Fibroblast of lung (primary cell): ENCODE measurements around the gene ANKRD6. TPM values are rescaled to one million over a fixed set of nuclear protein-coding genes. Genes with fewer than 3 reads are reported as not detected.

Experiments used
- DNase-seq, 2 donors: peaks; one replicate each; pipeline versions ENCODE4 v3.0.0 to v3.0.0-alpha.2; 2010; ENCODE audit warnings: low read depth in 2 of 2
- H2AFZ ChIP-seq: 2 replicates; pipeline ENCODE4 v1.5.1; 2012; ENCODE audit warnings: low read length, control low read depth, inconsistent platforms
- H3K27ac ChIP-seq: 2 replicates; pipeline ENCODE4 v1.5.1; 2011; ENCODE audit warnings: low read length, control low read depth; ENCODE audit not compliant: insufficient read depth
- H3K27me3 ChIP-seq: 2 replicates; pipeline ENCODE4 v1.5.1; 2011; ENCODE audit warnings: mild to moderate bottlenecking, low read length; ENCODE audit not compliant: control insufficient read depth, insufficient read depth
- H3K36me3 ChIP-seq: 2 replicates; pipeline ENCODE4 v1.5.1; 2011; ENCODE audit warnings: low read length; ENCODE audit not compliant: control insufficient read depth, insufficient read depth
- H3K4me1 ChIP-seq: 2 replicates; pipeline ENCODE4 v1.5.1; 2011; ENCODE audit warnings: low read length; ENCODE audit not compliant: control insufficient read depth, insufficient read depth; ENCODE audit errors: extremely low read depth
- H3K4me2 ChIP-seq: 2 replicates; pipeline ENCODE4 v1.5.1; 2011; ENCODE audit warnings: low read length, control low read depth; ENCODE audit not compliant: insufficient read depth; ENCODE audit errors: extremely low read depth
- H3K4me3 ChIP-seq, 4 experiments: fragments of 200-600 bp in 1 of 4; sonication (generic) in 1 of 4; replicated peaks in 1 of 4; 2 replicates each; pipeline ENCODE4 v1.5.1; 2011 to 2016; ENCODE audit warnings: low read length in 4 of 4, low read depth in 3 of 4, mild to moderate bottlenecking in 3 of 4, control low read depth in 2 of 4, inconsistent platforms in 1 of 4, mixed read lengths in 1 of 4; ENCODE audit not compliant: insufficient read depth in 1 of 4; ENCODE audit errors: control extremely low read depth in 1 of 4
- H3K79me2 ChIP-seq: 2 replicates; pipeline ENCODE4 v1.5.1; 2012; ENCODE audit warnings: mild to moderate bottlenecking, low read length, inconsistent platforms; ENCODE audit not compliant: control insufficient read depth, insufficient read depth
- H3K9ac ChIP-seq: 2 replicates; pipeline ENCODE4 v1.5.1; 2011; ENCODE audit warnings: mild to moderate bottlenecking, low read length, control low read depth; ENCODE audit not compliant: insufficient read depth
- H3K9me3 ChIP-seq: 2 replicates; pipeline ENCODE4 v1.5.1; 2012; ENCODE audit warnings: low read depth, low read length; ENCODE audit not compliant: control insufficient read depth, insufficient read depth
- H4K20me1 ChIP-seq: 2 replicates; pipeline ENCODE4 v1.5.1; 2011; ENCODE audit warnings: low read length; ENCODE audit not compliant: control insufficient read depth, insufficient read depth; ENCODE audit errors: extremely low read depth
- EZH2 ChIP-seq: IDR thresholded peaks from 2 replicates; pipeline ENCODE4 v1.5.1; 2012; ENCODE audit warnings: low read length, control low read depth, mild to moderate bottlenecking; ENCODE audit errors: missing control alignments
- polyA plus RNA-seq, 2 donors: library from polyadenylated mRNA; depleted of rRNA in 1 of 2; stranded (reverse) in 1 of 2; unstranded in 1 of 2; fragments of >200 nt; gene quantifications; 2 replicates each; pipeline ENCODE4 v1.2.1, GENCODE V29; 2011 to 2012; ENCODE audit warnings: missing spikeins in 1 of 2
- total RNA-seq: library from RNA; depleted of rRNA; stranded (reverse); fragments of >200 nt; gene quantifications from 2 replicates; pipeline ENCODE4 v1.2.1, GENCODE V29; 2014
- TF ChIP-seq, protein P1 (sequence below), 2 donors: IDR thresholded peaks in 1 of 2; conservative IDR thresholded peaks in 1 of 2; 1 replicate in 1 of 2; 2 replicates in 1 of 2; pipeline ENCODE4 v1.5.1; 2011 to 2012; ENCODE audit warnings: low read length in 2 of 2, control low read depth in 1 of 2, inconsistent platforms in 1 of 2, low read depth in 1 of 2, mild to moderate bottlenecking in 1 of 2

Gene ANKRD6
- total and polyA plus RNA-seq, 2 donors (not counting 1 experiment from before 2014, with no cell fraction given): 0.39 to 2.3 TPM

DNA sequence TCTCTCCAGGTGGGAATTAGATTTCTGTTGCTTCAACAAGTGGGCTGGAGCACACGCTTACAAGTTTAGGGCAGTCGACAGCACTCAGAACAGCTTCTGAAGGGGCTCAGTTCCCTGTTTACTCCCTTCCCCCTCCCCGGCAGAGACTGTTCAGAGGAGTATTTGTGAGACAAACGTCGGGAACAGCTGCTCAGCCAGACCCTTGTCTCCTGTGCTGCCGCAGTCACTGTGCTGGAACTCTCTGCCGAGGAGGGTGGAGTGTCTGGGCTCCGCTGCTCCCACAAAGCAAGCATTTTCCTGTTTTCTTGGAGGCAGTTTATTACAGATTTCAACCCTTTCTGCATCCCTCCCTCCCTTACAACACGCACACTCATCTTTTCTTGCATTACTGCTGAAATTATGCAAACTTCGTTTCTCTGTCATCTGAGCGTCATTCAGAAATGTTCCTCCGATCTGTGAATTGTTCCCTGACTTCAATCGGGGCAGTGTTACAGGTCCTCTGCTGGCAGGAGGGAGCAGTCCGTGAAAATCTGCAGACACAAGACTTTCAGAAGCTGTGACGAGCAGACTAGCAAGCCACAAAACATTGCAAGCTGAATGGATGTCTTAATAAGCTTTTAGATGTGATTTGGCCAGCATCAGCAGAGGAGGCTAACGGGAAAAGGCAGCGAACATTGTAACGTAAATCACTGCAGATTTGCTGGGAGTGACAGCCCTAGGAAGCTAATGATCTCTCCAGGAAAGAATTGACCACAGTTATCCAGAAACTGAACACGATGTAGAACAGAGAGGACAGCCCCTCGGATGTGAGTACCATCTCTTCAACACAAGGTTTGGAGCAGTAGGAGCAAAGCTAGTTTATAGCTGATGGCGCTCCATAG lies 129.4 kb downstream of the ANKRD6 start:
- TF ChIP-seq, protein P1, sequence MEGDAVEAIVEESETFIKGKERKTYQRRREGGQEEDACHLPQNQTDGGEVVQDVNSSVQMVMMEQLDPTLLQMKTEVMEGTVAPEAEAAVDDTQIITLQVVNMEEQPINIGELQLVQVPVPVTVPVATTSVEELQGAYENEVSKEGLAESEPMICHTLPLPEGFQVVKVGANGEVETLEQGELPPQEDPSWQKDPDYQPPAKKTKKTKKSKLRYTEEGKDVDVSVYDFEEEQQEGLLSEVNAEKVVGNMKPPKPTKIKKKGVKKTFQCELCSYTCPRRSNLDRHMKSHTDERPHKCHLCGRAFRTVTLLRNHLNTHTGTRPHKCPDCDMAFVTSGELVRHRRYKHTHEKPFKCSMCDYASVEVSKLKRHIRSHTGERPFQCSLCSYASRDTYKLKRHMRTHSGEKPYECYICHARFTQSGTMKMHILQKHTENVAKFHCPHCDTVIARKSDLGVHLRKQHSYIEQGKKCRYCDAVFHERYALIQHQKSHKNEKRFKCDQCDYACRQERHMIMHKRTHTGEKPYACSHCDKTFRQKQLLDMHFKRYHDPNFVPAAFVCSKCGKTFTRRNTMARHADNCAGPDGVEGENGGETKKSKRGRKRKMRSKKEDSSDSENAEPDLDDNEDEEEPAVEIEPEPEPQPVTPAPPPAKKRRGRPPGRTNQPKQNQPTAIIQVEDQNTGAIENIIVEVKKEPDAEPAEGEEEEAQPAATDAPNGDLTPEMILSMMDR (conservative IDR thresholded peaks at IDR 0.05 in 1 of 2, IDR thresholded peaks at IDR 0.05 in 1 of 2; ENCODE audit: low read depth in 1 of 2, low read length in 2 of 2): no peak
- TF ChIP-seq EZH2: no peak
- Histone ChIP-seq H4K20me1 (no peaks in the 10 kb centered on the region), H3K4me3 (no peak overlapping the region), H3K27ac (no peak overlapping the region), H3K36me3 (no peaks in the 10 kb centered on the region), H3K9ac (no peak overlapping the region), H3K27me3 (peaks cover 6% of the 10 kb centered on the region), H2AFZ (no peak overlapping the region), H3K79me2 (no peaks in the 10 kb centered on the region), H3K9me3 (no peaks in the 10 kb centered on the region), H3K4me1 (no peaks in the 10 kb centered on the region), H3K4me2 (no peak overlapping the region)
- peak in 1 of 2 donors; percentile 6 for DNase-seq

DNA sequence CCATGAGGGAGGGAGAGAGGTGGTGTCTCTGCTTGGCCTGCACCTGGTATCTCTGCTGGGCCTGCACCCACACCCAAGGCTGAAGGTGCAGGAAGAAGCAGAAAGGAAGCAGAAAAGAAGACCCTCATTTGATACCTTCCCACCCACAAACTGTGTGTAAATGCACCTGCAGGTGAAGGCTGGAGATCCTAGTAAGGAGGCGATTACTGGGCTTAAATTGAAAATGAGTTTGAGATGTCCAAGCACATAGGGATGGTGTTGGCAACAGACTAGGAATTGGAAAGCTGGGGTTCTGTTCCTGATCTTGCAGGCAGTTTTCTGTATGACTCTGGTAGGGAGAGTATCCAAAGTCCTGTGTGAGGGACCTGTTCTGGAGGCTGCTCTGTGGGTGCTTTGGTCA lies 130.9 kb downstream of the ANKRD6 start:
- DNase-seq: no peak
- Histone ChIP-seq H3K4me1 (no peaks in the 10 kb centered on the region), H3K9me3 (no peaks in the 10 kb centered on the region), H3K36me3 (no peaks in the 10 kb centered on the region), H3K27ac (no peak overlapping the region), H2AFZ (no peak overlapping the region), H3K9ac (no peak overlapping the region), H3K27me3 (peaks cover 6% of the 10 kb centered on the region), H3K4me3 (no peak overlapping the region), H4K20me1 (no peaks in the 10 kb centered on the region), H3K4me2 (no peak overlapping the region), H3K79me2 (no peaks in the 10 kb centered on the region)
- TF ChIP-seq EZH2: no peak

DNA sequence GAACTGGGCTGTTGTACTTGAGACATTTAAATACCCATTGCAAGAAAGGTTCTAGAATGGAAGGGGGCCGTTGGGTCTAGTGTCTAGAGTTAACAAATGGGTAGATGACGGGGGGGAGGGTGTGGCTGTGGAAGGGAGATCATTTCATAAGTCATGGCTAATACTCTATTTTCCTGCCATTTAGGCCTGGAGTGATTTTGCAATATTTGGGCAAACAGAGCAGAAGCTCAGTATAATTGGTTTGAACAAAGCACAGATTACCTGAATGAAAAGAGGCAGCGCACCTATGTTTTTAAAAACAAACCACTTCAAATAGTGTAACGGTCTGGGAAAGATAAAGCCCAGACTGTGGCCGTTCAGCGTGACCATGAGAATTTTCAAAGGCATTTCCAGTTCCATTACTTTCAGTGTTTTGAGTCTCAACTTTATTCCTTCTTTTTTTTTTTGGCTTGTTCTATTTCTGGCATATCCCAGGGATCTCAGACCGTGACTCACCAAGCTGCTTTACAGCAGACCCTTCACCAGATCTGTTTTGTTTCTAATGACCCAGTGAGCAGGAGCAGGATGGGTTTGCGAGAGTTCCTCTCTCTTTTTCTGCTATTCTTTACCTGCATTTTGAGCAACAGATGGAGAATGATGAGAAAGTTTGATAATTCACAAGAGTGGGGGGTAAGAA lies 131.9 kb downstream of the ANKRD6 start:
- H3K4me1 ChIP-seq: no peaks in the 10 kb centered on the region
- no peak overlapping the region for H3K27ac ChIP-seq
- H3K36me3 ChIP-seq: no peaks in the 10 kb centered on the region
- no peaks in the 10 kb centered on the region for H3K9me3 ChIP-seq
- H3K27me3 ChIP-seq: peaks cover 6% of the 10 kb centered on the region
- TF ChIP-seq, protein P1 (conservative IDR thresholded peaks at IDR 0.05 in 1 of 2, IDR thresholded peaks at IDR 0.05 in 1 of 2; ENCODE audit: low read depth in 1 of 2, low read length in 2 of 2): no peak
- TF ChIP-seq EZH2: no peak
- no peaks in the 10 kb centered on the region for H4K20me1 ChIP-seq
- H3K4me3 ChIP-seq: no peak overlapping the region
- H3K79me2 ChIP-seq: no peaks in the 10 kb centered on the region
- H2AFZ ChIP-seq: no peak overlapping the region
- no peak overlapping the region for H3K4me2 ChIP-seq
- DNase-seq: peak in 1 of 2 donors; percentile 53
- no peak overlapping the region for H3K9ac ChIP-seq
